Vagina (tissue), 2 donors: Measurements from ENCODE around the gene SMAGP.

Experiments used
- POLR2A ChIP-seq, 2 donors: fragments of 450-650 bp; IDR thresholded peaks; one replicate each; pipeline ENCODE4 v1.6.1; 2017; ENCODE audit warnings: antibody characterized with exemption in 2 of 2, mild to moderate bottlenecking in 2 of 2, moderate library complexity in 2 of 2
- POLR2AphosphoS5 ChIP-seq, 2 donors: sonication (generic); formaldehyde crosslinking; IDR thresholded peaks; one replicate each; pipeline ENCODE4 v1.9.0; 2017; ENCODE audit warnings: antibody characterized with exemption in 2 of 2, mild to moderate bottlenecking in 2 of 2, low read depth in 1 of 2; ENCODE audit not compliant: insufficient read depth in 1 of 2
- TF ChIP-seq, protein P1 (sequence below), 3 experiments: fragments of 450-650 bp in 2 of 3; fragments of 200-600 bp in 1 of 3; sonication (generic) in 1 of 3; IDR thresholded peaks; one replicate each; pipeline ENCODE4 v1.5.1; 2017 to 2019; ENCODE audit warnings: antibody characterized with exemption in 3 of 3, mild to moderate bottlenecking in 2 of 3, moderate library complexity in 2 of 3

DNA sequence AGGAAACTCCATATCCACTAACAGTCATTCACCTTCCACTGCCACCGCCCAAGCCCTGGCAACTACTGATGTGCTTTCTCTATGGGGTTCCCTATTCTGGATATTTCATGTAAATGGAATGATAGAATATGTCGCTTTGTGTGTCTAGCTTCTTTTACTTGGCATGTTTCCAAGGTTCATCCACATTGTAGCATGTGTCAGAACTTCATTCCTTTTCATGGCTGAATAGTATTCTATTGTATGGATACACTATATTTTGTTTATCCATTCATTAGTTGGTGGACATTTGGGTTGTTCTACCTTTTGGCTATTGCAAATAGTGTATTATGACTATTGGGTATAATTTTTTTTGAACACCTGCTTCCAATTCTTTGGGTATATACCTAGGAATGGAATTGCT is 61.0 kb downstream of the SMAGP start:
- TF ChIP-seq, protein P1, sequence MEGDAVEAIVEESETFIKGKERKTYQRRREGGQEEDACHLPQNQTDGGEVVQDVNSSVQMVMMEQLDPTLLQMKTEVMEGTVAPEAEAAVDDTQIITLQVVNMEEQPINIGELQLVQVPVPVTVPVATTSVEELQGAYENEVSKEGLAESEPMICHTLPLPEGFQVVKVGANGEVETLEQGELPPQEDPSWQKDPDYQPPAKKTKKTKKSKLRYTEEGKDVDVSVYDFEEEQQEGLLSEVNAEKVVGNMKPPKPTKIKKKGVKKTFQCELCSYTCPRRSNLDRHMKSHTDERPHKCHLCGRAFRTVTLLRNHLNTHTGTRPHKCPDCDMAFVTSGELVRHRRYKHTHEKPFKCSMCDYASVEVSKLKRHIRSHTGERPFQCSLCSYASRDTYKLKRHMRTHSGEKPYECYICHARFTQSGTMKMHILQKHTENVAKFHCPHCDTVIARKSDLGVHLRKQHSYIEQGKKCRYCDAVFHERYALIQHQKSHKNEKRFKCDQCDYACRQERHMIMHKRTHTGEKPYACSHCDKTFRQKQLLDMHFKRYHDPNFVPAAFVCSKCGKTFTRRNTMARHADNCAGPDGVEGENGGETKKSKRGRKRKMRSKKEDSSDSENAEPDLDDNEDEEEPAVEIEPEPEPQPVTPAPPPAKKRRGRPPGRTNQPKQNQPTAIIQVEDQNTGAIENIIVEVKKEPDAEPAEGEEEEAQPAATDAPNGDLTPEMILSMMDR (IDR thresholded peaks at IDR 0.05), result no peak
- TF ChIP-seq POLR2AphosphoS5 (IDR thresholded peaks at IDR 0.05; ENCODE audit: insufficient read depth in 1 of 2, low read depth in 1 of 2), result no peak
- TF ChIP-seq POLR2A (IDR thresholded peaks at IDR 0.05), result no peak
